SK-N-SH (cell line): ENCODE results near the gene CTDP1.

Experiments used
- EZH2phosphoT487 ChIP-seq: fragments of 200-600 bp; sonication (generic); IDR thresholded peaks from 2 replicates; pipeline ENCODE4 v1.6.1; 2017; ENCODE audit warnings: low read depth, mixed run types, mild to moderate bottlenecking, antibody characterized with exemption, moderate library complexity, borderline replicate concordance
- TF ChIP-seq, protein P1 (sequence below): fragments of 200-600 bp; sonication (generic); IDR thresholded peaks from 2 replicates; pipeline ENCODE4 v1.6.1; 2017; ENCODE audit warnings: antibody characterized with exemption, mild to moderate bottlenecking, moderate library complexity

DNA sequence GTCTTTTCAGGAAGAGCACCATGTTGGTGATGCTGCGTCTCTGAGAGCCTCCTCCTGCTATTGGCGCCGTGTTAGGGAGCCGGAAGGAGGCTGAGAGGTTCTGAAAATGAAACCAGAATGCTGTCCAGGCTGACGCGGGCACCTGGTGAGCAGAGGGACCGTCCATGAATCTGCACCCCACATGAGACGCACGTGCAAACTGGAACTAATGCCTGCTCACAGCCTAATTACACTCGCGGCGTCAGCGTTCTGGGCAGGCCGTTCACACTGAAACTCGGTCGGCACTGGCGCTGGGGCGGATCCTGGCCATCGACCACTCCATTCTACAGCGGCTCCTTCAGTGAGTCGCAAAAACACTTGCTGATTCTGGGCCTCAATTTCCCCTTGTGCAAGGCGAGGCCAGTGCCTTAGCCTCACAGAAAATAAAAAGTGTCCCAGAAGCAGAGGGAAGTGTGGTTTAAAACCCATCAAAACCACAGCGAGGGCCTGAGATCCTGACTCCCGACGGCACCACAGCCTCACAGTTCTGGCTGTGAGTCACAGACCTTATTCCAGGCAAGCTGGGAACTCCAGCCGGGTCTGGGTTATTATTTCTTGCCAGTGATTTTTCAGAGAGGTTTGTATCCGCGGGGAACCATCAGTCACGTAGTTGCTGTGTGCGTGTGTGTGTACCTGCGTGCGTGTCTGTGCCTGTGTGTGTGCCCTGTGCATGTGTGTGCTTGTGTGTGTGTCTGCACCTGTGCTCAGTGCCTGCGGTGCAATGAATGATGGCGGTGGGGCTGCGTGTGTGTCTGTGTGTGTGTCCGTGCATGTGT lies 49.1 kb upstream of the CTDP1 start:
- TF ChIP-seq EZH2phosphoT487 = no peak
- TF ChIP-seq, protein P1, sequence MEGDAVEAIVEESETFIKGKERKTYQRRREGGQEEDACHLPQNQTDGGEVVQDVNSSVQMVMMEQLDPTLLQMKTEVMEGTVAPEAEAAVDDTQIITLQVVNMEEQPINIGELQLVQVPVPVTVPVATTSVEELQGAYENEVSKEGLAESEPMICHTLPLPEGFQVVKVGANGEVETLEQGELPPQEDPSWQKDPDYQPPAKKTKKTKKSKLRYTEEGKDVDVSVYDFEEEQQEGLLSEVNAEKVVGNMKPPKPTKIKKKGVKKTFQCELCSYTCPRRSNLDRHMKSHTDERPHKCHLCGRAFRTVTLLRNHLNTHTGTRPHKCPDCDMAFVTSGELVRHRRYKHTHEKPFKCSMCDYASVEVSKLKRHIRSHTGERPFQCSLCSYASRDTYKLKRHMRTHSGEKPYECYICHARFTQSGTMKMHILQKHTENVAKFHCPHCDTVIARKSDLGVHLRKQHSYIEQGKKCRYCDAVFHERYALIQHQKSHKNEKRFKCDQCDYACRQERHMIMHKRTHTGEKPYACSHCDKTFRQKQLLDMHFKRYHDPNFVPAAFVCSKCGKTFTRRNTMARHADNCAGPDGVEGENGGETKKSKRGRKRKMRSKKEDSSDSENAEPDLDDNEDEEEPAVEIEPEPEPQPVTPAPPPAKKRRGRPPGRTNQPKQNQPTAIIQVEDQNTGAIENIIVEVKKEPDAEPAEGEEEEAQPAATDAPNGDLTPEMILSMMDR = no peak
